Measurements from ENCODE around the gene SLC1A2.

Gene SLC1A2

DNA sequence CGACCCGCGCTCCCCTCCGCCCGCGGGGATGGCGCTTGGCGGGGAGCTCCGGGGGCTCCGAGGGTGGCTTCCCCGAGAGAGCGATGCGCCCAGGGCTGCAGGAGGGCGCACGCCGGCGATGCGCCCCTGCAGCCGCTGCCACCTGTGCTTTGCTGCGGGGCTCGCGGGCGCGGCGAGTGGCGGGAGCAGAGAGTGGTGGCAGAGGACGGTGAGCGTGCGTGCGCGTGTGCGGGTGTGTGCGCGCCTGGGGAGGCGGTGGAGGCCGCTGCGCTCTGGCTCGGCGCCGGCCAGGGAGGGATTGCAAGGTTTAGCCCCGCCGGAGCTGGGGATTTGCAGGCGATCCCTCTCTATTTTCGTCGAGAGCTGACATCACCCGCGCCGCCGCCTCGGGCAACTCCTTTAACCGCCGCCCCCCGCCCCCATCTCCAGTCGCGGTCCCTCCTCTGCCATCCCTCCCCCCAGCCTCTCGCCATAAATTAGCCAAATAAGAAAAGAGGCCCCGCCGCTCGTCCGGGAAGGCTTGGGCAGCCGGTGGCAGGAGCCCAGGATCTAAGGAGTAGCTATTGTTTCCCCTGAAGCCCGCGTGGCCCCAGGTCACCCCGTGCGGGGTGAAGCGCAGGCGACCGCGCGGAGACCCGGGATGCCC, at the start of gene SLC1A2:
Gene SLC1A2 (minus strand): TSS at position 375 of the 646 bp plus-strand sequence. CDS start 592 bp downstream, outside the sequence.
- Histone ChIP-seq H3K4me1 (ENCODE audit: control insufficient read depth, insufficient read depth, low read length) (no peaks in the 10 kb centered on the region), H3K27ac (ENCODE audit: low read depth, low read length) (no peak within 1 kb of the TSS), H3K4me3 (ENCODE audit: low read length) (peak within 1 kb of the TSS; percentile 60), H3K27me3 (ENCODE audit: control insufficient read depth, insufficient read depth, low read length) (peaks cover 22% of the 10 kb centered on the region), H3K36me3 (ENCODE audit: control insufficient read depth, insufficient read depth, low read length) (no peaks in the 10 kb centered on the region), H3K9ac (ENCODE audit: low read length) (no peak within 1 kb of the TSS)

DNA sequence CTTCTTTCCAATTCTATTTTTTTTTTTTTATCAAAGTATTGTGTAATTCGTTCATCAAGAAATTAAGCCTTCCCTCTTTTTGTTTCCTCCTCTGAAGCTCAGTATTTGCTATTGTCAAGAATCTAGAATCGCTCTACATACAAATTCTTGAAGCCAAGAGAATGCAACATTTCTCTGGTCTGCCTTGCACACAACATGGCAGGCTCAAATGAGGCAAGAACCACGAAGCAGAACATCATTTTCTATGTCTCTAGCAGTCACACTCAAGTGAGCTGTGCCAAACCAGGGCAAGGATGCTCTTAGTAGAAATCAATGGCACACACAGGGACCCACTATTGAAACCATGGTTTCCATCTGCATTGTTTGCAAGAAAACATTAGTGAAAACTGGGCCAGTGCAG, 46.7 kb upstream of the SLC1A2 start:
- no peaks in the 10 kb centered on the region for H3K36me3 ChIP-seq (ENCODE audit: control insufficient read depth, insufficient read depth, low read length)
- no peak overlapping the region for H3K4me3 ChIP-seq (ENCODE audit: low read length)
- H3K27ac ChIP-seq (ENCODE audit: low read depth, low read length): no peak overlapping the region
- no peaks in the 10 kb centered on the region for H3K27me3 ChIP-seq (ENCODE audit: control insufficient read depth, insufficient read depth, low read length)
- no peak overlapping the region for H3K9ac ChIP-seq (ENCODE audit: low read length)
- no peaks in the 10 kb centered on the region for H3K4me1 ChIP-seq (ENCODE audit: control insufficient read depth, insufficient read depth, low read length)

DNA sequence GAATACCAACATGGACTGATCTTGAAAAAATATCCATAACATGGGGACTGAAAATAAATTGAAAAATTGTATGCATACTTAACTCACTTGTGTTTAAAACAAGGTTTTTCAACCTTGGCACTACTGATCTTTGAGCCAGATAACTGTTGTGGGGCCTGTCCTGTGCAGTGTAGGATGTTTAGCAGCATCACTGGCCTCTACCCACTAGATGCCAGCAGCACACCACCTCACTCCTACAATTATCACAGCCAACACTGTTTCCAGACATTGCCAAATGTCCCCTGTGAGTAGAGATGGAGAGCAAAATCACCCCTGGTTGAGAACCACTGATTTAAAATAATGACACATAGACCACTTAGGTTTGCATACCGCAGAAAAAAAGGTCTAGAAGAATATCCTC, 45.0 kb upstream of the SLC1A2 start:
- Histone ChIP-seq H3K4me3 (ENCODE audit: low read length) (no peak overlapping the region), H3K4me1 (ENCODE audit: control insufficient read depth, insufficient read depth, low read length) (no peaks in the 10 kb centered on the region), H3K27ac (ENCODE audit: low read depth, low read length) (no peak overlapping the region), H3K9ac (ENCODE audit: low read length) (no peak overlapping the region), H3K27me3 (ENCODE audit: control insufficient read depth, insufficient read depth, low read length) (no peaks in the 10 kb centered on the region), H3K36me3 (ENCODE audit: control insufficient read depth, insufficient read depth, low read length) (no peaks in the 10 kb centered on the region)

DNA sequence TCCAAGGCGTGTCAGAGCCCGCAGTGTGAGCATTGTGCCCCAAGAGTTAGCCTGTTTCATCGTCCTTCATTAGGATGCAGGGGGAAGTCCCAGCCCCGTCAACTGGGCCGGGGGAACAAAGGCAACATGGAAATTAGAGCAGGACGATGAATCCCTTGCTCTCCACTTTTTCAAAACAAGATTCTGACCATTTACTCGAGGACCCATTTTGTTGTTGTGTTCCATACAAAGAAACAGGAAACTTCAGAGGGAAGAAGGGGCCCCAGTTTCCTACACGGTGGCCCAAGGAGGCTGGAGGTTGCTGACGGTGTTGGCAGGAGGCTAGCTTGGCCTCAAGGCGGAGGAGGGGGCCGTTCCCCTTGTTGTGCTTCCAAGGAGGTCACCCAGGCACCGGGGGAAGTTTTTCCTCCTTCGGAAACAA, 44.0 kb upstream of the SLC1A2 start:
- Histone ChIP-seq H3K9ac (ENCODE audit: low read length) (no peak overlapping the region), H3K4me3 (ENCODE audit: low read length) (no peak overlapping the region), H3K36me3 (ENCODE audit: control insufficient read depth, insufficient read depth, low read length) (no peaks in the 10 kb centered on the region), H3K4me1 (ENCODE audit: control insufficient read depth, insufficient read depth, low read length) (no peaks in the 10 kb centered on the region), H3K27ac (ENCODE audit: low read depth, low read length) (no peak overlapping the region), H3K27me3 (ENCODE audit: control insufficient read depth, insufficient read depth, low read length) (no peaks in the 10 kb centered on the region)

DNA sequence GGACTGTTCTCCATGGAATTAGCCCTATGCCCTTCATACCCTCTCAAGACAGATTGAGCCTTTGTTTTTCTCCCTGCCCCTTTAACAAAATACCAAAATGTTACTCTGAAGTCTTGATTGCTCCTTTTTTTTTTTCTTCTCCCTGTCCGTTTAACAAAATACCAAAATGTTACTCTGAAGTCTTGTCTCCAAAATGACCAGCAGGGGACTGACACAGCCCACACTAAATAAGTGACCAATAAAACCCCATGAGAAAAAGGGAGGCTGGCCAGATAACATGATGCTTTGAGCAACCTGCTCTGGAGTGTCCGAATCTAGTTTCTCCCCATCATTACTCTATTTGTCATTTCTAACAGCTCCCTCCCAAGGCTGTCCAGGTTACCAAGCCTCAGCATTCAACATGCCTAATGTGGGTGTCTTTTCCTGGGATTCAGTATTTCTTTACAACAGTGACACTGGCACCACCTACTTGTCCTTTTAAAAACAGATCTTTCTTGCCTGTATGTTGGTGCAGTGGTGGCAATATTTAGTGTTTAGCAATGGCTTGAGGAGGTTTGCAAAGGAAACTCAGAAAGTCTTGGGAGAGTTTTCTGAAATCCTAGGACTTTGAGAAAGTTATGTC, 42.7 kb upstream of the SLC1A2 start:
- no peak overlapping the region for H3K4me3 ChIP-seq (ENCODE audit: low read length)
- H3K4me1 ChIP-seq (ENCODE audit: control insufficient read depth, insufficient read depth, low read length): no peaks in the 10 kb centered on the region
- no peak overlapping the region for H3K27ac ChIP-seq (ENCODE audit: low read depth, low read length)
- H3K27me3 ChIP-seq (ENCODE audit: control insufficient read depth, insufficient read depth, low read length): no peaks in the 10 kb centered on the region
- H3K36me3 ChIP-seq (ENCODE audit: control insufficient read depth, insufficient read depth, low read length): no peaks in the 10 kb centered on the region
- H3K9ac ChIP-seq (ENCODE audit: low read length): no peak overlapping the region

DNA sequence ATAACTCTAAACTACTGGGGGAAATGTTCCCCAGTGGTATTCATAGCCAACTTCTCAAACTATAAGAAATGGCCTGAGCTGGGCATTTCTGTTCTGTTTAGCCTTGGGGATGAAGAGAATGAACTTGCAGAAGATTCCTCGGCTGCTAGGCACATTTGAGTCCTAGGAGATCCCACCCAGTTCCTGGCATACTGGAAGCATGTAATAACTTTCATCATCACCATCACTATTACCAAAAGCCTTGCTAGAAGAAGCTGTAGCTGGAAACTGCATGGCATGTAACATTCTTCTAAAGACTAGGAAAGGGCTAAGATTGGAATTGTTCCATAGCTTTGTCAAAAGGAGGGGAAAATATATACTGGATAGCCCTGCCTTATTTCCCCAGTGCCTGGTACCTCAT, 40.1 kb upstream of the SLC1A2 start:
- Histone ChIP-seq H3K9ac (ENCODE audit: low read length) (no peak overlapping the region), H3K4me3 (ENCODE audit: low read length) (no peak overlapping the region), H3K36me3 (ENCODE audit: control insufficient read depth, insufficient read depth, low read length) (no peaks in the 10 kb centered on the region), H3K27ac (ENCODE audit: low read depth, low read length) (no peak overlapping the region), H3K27me3 (ENCODE audit: control insufficient read depth, insufficient read depth, low read length) (no peaks in the 10 kb centered on the region), H3K4me1 (ENCODE audit: control insufficient read depth, insufficient read depth, low read length) (no peaks in the 10 kb centered on the region)

DNA sequence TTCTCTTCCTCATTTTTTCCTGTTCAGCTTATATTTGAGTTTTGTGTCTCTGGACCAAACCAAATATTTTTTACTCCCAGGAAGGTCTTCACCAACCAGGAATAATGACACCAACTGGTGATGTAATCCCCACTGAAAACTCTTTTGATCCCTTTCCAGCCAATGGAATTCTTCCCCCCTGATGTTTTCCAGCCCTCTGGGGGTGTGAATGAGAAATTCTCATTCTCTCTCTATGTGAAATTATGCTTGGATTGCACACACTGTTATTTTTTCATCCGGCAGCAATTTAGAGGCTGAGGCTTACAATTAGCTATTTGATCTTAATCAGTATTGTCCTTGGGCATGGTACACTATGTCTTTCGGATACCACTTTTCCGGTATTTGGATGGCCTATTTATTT, 39.5 kb upstream of the SLC1A2 start:
- Histone ChIP-seq H3K4me1 (ENCODE audit: control insufficient read depth, insufficient read depth, low read length) (no peaks in the 10 kb centered on the region), H3K36me3 (ENCODE audit: control insufficient read depth, insufficient read depth, low read length) (no peaks in the 10 kb centered on the region), H3K27ac (ENCODE audit: low read depth, low read length) (no peak overlapping the region)

DNA sequence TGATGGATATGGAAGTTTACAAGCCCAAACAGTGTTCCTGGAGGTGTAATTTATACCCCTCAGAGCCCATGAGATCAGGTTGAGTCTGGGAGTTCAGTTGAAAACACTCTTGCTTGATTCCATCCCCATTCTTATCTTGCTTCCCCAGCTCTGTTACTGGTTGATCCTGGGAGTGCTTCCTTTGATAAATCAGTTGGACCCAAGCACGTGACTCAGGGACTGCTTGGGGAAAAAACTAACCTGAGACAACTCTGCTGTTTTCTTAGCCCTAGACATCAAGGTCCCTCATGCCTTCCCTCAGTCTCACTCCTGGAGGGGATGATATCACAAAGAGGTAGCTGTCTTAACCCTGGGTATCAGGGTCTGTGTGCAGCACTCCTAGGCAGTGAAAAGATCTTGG, 35.0 kb upstream of the SLC1A2 start:
- Histone ChIP-seq H3K27me3 (ENCODE audit: control insufficient read depth, insufficient read depth, low read length) (peaks cover 3% of the 10 kb centered on the region), H3K4me1 (ENCODE audit: control insufficient read depth, insufficient read depth, low read length) (no peaks in the 10 kb centered on the region), H3K36me3 (ENCODE audit: control insufficient read depth, insufficient read depth, low read length) (no peaks in the 10 kb centered on the region), H3K9ac (ENCODE audit: low read length) (no peak overlapping the region), H3K27ac (ENCODE audit: low read depth, low read length) (no peak overlapping the region), H3K4me3 (ENCODE audit: low read length) (no peak overlapping the region)

More for the DNA sequence above, 39.5 kb upstream of the SLC1A2 start:
- peaks cover 3% of the 10 kb centered on the region for H3K27me3 ChIP-seq (ENCODE audit: control insufficient read depth, insufficient read depth, low read length)
- H3K9ac ChIP-seq (ENCODE audit: low read length): no peak overlapping the region
- H3K4me3 ChIP-seq (ENCODE audit: low read length): no peak overlapping the region

DNA sequence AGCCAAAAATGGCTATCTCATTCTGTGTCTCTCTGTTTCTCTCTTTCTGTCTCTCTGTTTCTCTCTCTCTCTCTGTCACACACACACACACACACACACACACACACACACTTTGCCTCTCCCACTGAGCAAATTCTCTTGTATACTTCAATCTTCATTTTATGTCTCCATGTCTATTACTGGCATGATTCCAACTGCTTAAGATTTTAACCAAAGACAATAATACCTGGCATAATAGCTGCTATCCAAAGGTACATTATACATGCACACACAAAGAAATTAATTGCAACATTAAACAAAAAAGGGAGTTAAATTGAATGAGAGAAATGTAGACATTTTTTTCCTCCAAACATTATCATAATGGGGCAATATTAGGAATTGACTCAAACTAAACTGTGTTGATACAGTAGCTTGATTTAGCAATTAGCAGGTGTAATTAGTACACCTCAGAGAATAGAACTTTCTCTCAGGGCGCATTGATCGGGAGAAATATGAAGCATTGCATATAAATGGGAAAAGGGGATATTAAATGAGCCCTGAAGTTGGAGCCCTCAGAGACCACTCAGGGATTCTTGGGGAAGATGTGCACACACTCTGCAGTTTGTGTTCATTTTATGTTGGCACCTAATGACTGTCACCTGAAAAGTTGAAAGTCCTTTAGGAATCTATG, 17.4 kb upstream of the SLC1A2 start:
- Histone ChIP-seq H3K4me3 (ENCODE audit: low read length) (no peak overlapping the region), H3K9ac (ENCODE audit: low read length) (no peak overlapping the region), H3K27ac (ENCODE audit: low read depth, low read length) (no peak overlapping the region), H3K36me3 (ENCODE audit: control insufficient read depth, insufficient read depth, low read length) (no peaks in the 10 kb centered on the region), H3K27me3 (ENCODE audit: control insufficient read depth, insufficient read depth, low read length) (no peaks in the 10 kb centered on the region), H3K4me1 (ENCODE audit: control insufficient read depth, insufficient read depth, low read length) (no peaks in the 10 kb centered on the region)

DNA sequence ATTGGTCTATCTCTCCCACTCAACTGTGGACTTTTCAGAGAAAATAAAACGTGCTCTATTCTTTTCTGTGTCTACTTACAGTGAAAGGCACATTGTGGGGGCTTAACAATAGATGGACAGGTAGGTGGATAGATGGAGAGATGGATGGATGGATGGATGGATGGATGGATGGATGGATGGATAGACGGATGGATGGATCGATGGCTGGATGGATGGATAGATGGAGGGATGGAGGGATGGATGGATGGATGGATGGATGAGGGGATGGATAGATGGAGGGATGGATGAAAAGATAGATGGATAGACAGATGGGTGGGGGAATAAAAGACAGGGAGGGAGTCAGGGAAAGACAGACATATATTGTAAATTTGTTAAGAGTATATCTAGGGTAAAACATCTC, 14.2 kb upstream of the SLC1A2 start:
- Histone ChIP-seq H3K27me3 (ENCODE audit: control insufficient read depth, insufficient read depth, low read length) (no peaks in the 10 kb centered on the region), H3K4me3 (ENCODE audit: low read length) (no peak overlapping the region), H3K9ac (ENCODE audit: low read length) (no peak overlapping the region), H3K4me1 (ENCODE audit: control insufficient read depth, insufficient read depth, low read length) (no peaks in the 10 kb centered on the region), H3K36me3 (ENCODE audit: control insufficient read depth, insufficient read depth, low read length) (no peaks in the 10 kb centered on the region), H3K27ac (ENCODE audit: low read depth, low read length) (no peak overlapping the region)

DNA sequence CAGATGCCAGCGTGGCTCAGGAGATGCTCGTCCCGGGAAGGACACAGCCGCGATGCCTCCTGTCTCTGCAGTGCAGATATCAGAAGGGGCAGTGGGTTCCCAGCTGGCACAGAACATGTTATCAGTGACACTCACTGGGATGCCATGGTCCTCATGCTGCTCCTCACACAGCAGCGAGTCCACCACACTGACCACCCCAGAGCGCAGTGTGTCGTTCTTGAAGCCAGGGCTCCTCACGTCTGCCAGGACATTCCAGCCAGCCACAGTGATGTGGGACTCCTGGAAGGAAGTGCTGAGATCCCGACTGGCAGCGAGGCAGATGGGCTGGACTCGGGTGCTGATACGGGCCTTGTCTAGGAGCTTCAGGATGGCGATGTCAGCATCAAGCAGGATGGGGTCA, 13.1 kb upstream of the SLC1A2 start:
- H3K4me1 ChIP-seq (ENCODE audit: control insufficient read depth, insufficient read depth, low read length): no peaks in the 10 kb centered on the region
- no peak overlapping the region for H3K9ac ChIP-seq (ENCODE audit: low read length)
- no peak overlapping the region for H3K4me3 ChIP-seq (ENCODE audit: low read length)
- no peaks in the 10 kb centered on the region for H3K36me3 ChIP-seq (ENCODE audit: control insufficient read depth, insufficient read depth, low read length)
- no peaks in the 10 kb centered on the region for H3K27me3 ChIP-seq (ENCODE audit: control insufficient read depth, insufficient read depth, low read length)
- H3K27ac ChIP-seq (ENCODE audit: low read depth, low read length): no peak overlapping the region

DNA sequence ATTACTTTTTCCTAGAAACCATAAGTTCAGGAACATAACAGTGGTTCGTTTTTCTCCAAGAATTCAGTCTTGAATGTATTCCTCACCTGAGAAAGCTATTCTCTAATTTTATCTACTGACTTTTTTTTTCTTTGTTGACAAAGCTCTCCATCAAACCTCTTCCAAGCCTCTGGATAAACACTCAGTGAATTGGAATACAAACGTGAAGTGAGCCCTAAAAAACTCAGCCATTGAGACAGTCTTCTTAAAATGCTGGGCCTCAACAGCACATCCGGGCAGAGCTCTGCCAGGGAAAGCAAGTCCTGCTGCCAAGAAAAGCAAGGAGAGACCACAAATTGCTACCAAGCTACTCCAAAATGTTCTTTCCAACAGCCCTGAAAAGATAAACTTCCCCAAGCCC, 7.7 kb upstream of the SLC1A2 start:
- no peak overlapping the region for H3K9ac ChIP-seq (ENCODE audit: low read length)
- no peak overlapping the region for H3K27ac ChIP-seq (ENCODE audit: low read depth, low read length)
- H3K4me3 ChIP-seq (ENCODE audit: low read length): no peak overlapping the region
- H3K27me3 ChIP-seq (ENCODE audit: control insufficient read depth, insufficient read depth, low read length): no peaks in the 10 kb centered on the region
- H3K4me1 ChIP-seq (ENCODE audit: control insufficient read depth, insufficient read depth, low read length): no peaks in the 10 kb centered on the region
- no peaks in the 10 kb centered on the region for H3K36me3 ChIP-seq (ENCODE audit: control insufficient read depth, insufficient read depth, low read length)

DNA sequence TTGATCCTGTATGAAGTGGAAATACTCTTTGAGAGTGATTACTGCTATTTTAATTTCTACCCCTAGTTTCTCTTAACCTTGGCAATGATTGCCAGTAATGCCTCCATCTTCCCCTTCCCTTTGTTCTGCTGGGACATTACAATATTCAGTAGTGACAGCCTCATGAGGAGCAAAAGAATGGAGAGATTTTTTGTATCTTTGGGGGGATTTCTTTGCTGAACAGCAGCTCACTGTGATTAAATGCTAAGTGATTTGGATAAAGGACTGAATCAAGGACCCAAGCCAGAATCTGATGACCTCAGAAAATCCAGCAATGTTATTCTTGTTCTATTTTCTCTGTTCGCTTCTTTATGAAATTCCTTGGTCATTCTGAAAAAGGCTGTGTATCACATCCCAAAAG, 7.0 kb upstream of the SLC1A2 start:
- Histone ChIP-seq H3K4me3 (ENCODE audit: low read length) (no peak overlapping the region), H3K27me3 (ENCODE audit: control insufficient read depth, insufficient read depth, low read length) (no peaks in the 10 kb centered on the region), H3K36me3 (ENCODE audit: control insufficient read depth, insufficient read depth, low read length) (no peaks in the 10 kb centered on the region), H3K4me1 (ENCODE audit: control insufficient read depth, insufficient read depth, low read length) (no peaks in the 10 kb centered on the region), H3K27ac (ENCODE audit: low read depth, low read length) (no peak overlapping the region), H3K9ac (ENCODE audit: low read length) (no peak overlapping the region)

All from rectal smooth muscle tissue (tissue), 1 donor.